Measurements from ENCODE around the gene NANOS2.

Gene NANOS2

GRCh38 chr19:45911291-45911690 lies 3.3 kb downstream of the NANOS2 start:
- H3K9me2 ChIP-seq (replicated peaks; ENCODE audit: control insufficient read depth, low read length), result no peaks in the 10 kb centered on the region
- TF ChIP-seq EZH2phosphoT487 (IDR thresholded peaks at IDR 0.05; ENCODE audit: borderline replicate concordance, low read length) (no peak), CTCF (IDR thresholded peaks at IDR 0.05; ENCODE audit: low read depth, low read length, poor library complexity, severe bottlenecking) (no peak)
- H3K27ac ChIP-seq (ENCODE audit: low read depth, low read length), result no peak overlapping the region
- no peaks in the 10 kb centered on the region for H3K9me3 ChIP-seq (ENCODE audit: control insufficient read depth, insufficient read depth, low read length)
- H3K36me3 ChIP-seq (ENCODE audit: control insufficient read depth, low read length), result no peaks in the 10 kb centered on the region
- 0 out of 2 replicates have a peak, but pooled peaks cover under 1% of the 10 kb centered on the region for H3K27me3 ChIP-seq (ENCODE audit: control insufficient read depth, low read length)
- H3K4me3 ChIP-seq (ENCODE audit: low read length), result no peak overlapping the region
- H3K79me2 ChIP-seq (ENCODE audit: control insufficient read depth, low read length), result no peaks in the 10 kb centered on the region
- H4K20me1 ChIP-seq (ENCODE audit: control insufficient read depth, insufficient read depth, low read depth, low read length), result no peaks in the 10 kb centered on the region
- H3F3A ChIP-seq (ENCODE audit: control insufficient read depth, insufficient read depth), result no peaks in the 10 kb centered on the region
- peaks cover 18% of the 10 kb centered on the region for H3K4me1 ChIP-seq (ENCODE audit: control insufficient read depth, low read length)
- no peak overlapping the region for H3K4me2 ChIP-seq (ENCODE audit: low read length)

- Histone ChIP-seq H3K27me3 (ENCODE audit: control insufficient read depth, low read length) (no peaks in the 10 kb centered on the region), H3K27ac (ENCODE audit: low read depth, low read length) (no peak overlapping the region)
- TF ChIP-seq EZH2phosphoT487 (IDR thresholded peaks at IDR 0.05; ENCODE audit: borderline replicate concordance, low read length) (no peak), CTCF (IDR thresholded peaks at IDR 0.05; ENCODE audit: low read depth, low read length, poor library complexity, severe bottlenecking) (no peak)
These were observed 5.6 kb downstream of the NANOS2 start for GRCh38 chr19:45908956-45909355.

GRCh38 chr19:45906221-45906620 lies 8.4 kb downstream of the NANOS2 start:
- TF ChIP-seq CTCF (IDR thresholded peaks at IDR 0.05; ENCODE audit: low read depth, low read length, poor library complexity, severe bottlenecking) (no peak), EZH2phosphoT487 (IDR thresholded peaks at IDR 0.05; ENCODE audit: borderline replicate concordance, low read length) (no peak)
- no peaks in the 10 kb centered on the region for H3K9me2 ChIP-seq (replicated peaks; ENCODE audit: control insufficient read depth, low read length)
- peaks cover 11% of the 10 kb centered on the region for H3K79me2 ChIP-seq (ENCODE audit: control insufficient read depth, low read length)
- no peaks in the 10 kb centered on the region for H3K27me3 ChIP-seq (ENCODE audit: control insufficient read depth, low read length)
- peaks cover 11% of the 10 kb centered on the region for H3K4me1 ChIP-seq (ENCODE audit: control insufficient read depth, low read length)
- no peaks in the 10 kb centered on the region for H3F3A ChIP-seq (ENCODE audit: control insufficient read depth, insufficient read depth)
- no peaks in the 10 kb centered on the region; the same call in none of the 2 replicates for H3K36me3 ChIP-seq (ENCODE audit: control insufficient read depth, low read length)
- no peaks in the 10 kb centered on the region for H3K9me3 ChIP-seq (ENCODE audit: control insufficient read depth, insufficient read depth, low read length)
- H3K4me3 ChIP-seq (ENCODE audit: low read length), result no peak overlapping the region
- H3K4me2 ChIP-seq (ENCODE audit: low read length), result no peak overlapping the region
- no peak overlapping the region for H3K27ac ChIP-seq (ENCODE audit: low read depth, low read length)
- H4K20me1 ChIP-seq (ENCODE audit: control insufficient read depth, insufficient read depth, low read depth, low read length), result no peaks in the 10 kb centered on the region

More at GRCh38 chr19:45908956-45909355, 5.6 kb downstream of the NANOS2 start:
- no peaks in the 10 kb centered on the region for H3K9me2 ChIP-seq (replicated peaks; ENCODE audit: control insufficient read depth, low read length)
- H3K79me2 ChIP-seq (ENCODE audit: control insufficient read depth, low read length), result no peaks in the 10 kb centered on the region
- no peak overlapping the region for H3K4me2 ChIP-seq (ENCODE audit: low read length)
- no peak overlapping the region for H3K4me3 ChIP-seq (ENCODE audit: low read length)
- H3K9me3 ChIP-seq (ENCODE audit: control insufficient read depth, insufficient read depth, low read length), result no peaks in the 10 kb centered on the region
- no peaks in the 10 kb centered on the region for H3F3A ChIP-seq (ENCODE audit: control insufficient read depth, insufficient read depth)
- H3K4me1 ChIP-seq (ENCODE audit: control insufficient read depth, low read length), result peaks cover 17% of the 10 kb centered on the region
- no peaks in the 10 kb centered on the region for H4K20me1 ChIP-seq (ENCODE audit: control insufficient read depth, insufficient read depth, low read depth, low read length)
- H3K36me3 ChIP-seq (ENCODE audit: control insufficient read depth, low read length), result no peaks in the 10 kb centered on the region

All from DOHH2 (cell line).